Right lung (tissue), 10 donors: ENCODE results near the gene ZBTB43. TPM values are rescaled to one million over a fixed set of nuclear protein-coding genes. Genes with fewer than 3 reads are reported as not detected.
"Not testable (repeated sequence)": the region's sequence is repeated elsewhere in the genome, so short reads cannot be mapped to it uniquely, and the experiment has no call there.

ENCODE experiments used
- DNase-seq, 2 donors: peaks; one replicate each; pipeline ENCODE4 v3.0.0-alpha.2; 2013
- long read RNA-seq, 8 donors: transcript quantifications; one replicate each; lab custom pipeline, GENCODE V29; 2026
- polyA plus RNA-seq, 5 donors: library from polyadenylated mRNA; unstranded; fragments of 120-200 nt; gene quantifications; one replicate each; pipeline versions ENCODE4 v1.2.1 to v1.2.3, GENCODE V29; 2013; ENCODE audit warnings: inconsistent platforms in 1 of 5, low replicate concordance in 1 of 5; ENCODE audit not compliant: insufficient read length in 5 of 5, insufficient read depth in 1 of 5

The ZBTB43 gene, protein sequence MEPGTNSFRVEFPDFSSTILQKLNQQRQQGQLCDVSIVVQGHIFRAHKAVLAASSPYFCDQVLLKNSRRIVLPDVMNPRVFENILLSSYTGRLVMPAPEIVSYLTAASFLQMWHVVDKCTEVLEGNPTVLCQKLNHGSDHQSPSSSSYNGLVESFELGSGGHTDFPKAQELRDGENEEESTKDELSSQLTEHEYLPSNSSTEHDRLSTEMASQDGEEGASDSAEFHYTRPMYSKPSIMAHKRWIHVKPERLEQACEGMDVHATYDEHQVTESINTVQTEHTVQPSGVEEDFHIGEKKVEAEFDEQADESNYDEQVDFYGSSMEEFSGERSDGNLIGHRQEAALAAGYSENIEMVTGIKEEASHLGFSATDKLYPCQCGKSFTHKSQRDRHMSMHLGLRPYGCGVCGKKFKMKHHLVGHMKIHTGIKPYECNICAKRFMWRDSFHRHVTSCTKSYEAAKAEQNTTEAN
- polyA plus RNA-seq: 10 to 100 TPM; 12.8 to 18.0 (median 16.3) TPM
- long read RNA-seq, donor 1, full-length matches to known transcripts: 14 of 14 reads
- long read RNA-seq, donor 1, partial matches to known transcripts: 0 of 14 reads
- long read RNA-seq, donor 1, other reads (novel, unspliced or antisense): 0 of 14 reads
- long read RNA-seq, donor 2, full-length matches to known transcripts: 8 of 8 reads
- long read RNA-seq, donor 2, partial matches to known transcripts: 0 of 8 reads
- long read RNA-seq, donor 2, other reads (novel, unspliced or antisense): 0 of 8 reads
- long read RNA-seq, donor 3, full-length matches to known transcripts: 18 of 18 reads
- long read RNA-seq, donor 3, partial matches to known transcripts: 0 of 18 reads
- long read RNA-seq, donor 3, other reads (novel, unspliced or antisense): 0 of 18 reads
- long read RNA-seq, donor 4, full-length matches to known transcripts: 13 of 13 reads
- long read RNA-seq, donor 4, partial matches to known transcripts: 0 of 13 reads
- long read RNA-seq, donor 4, other reads (novel, unspliced or antisense): 0 of 13 reads
- long read RNA-seq, donor 5, full-length matches to known transcripts: 16 of 16 reads
- long read RNA-seq, donor 5, partial matches to known transcripts: 0 of 16 reads
- long read RNA-seq, donor 5, other reads (novel, unspliced or antisense): 0 of 16 reads
- long read RNA-seq, donor 6, full-length matches to known transcripts: 12 of 12 reads
- long read RNA-seq, donor 6, partial matches to known transcripts: 0 of 12 reads
- long read RNA-seq, donor 6, other reads (novel, unspliced or antisense): 0 of 12 reads
- long read RNA-seq, donor 7, full-length matches to known transcripts: 11 of 11 reads
- long read RNA-seq, donor 7, partial matches to known transcripts: 0 of 11 reads
- long read RNA-seq, donor 7, other reads (novel, unspliced or antisense): 0 of 11 reads
- long read RNA-seq, donor 8, full-length matches to known transcripts: 4 of 4 reads
- long read RNA-seq, donor 8, partial matches to known transcripts: 0 of 4 reads
- long read RNA-seq, donor 8, other reads (novel, unspliced or antisense): 0 of 4 reads

DNA sequence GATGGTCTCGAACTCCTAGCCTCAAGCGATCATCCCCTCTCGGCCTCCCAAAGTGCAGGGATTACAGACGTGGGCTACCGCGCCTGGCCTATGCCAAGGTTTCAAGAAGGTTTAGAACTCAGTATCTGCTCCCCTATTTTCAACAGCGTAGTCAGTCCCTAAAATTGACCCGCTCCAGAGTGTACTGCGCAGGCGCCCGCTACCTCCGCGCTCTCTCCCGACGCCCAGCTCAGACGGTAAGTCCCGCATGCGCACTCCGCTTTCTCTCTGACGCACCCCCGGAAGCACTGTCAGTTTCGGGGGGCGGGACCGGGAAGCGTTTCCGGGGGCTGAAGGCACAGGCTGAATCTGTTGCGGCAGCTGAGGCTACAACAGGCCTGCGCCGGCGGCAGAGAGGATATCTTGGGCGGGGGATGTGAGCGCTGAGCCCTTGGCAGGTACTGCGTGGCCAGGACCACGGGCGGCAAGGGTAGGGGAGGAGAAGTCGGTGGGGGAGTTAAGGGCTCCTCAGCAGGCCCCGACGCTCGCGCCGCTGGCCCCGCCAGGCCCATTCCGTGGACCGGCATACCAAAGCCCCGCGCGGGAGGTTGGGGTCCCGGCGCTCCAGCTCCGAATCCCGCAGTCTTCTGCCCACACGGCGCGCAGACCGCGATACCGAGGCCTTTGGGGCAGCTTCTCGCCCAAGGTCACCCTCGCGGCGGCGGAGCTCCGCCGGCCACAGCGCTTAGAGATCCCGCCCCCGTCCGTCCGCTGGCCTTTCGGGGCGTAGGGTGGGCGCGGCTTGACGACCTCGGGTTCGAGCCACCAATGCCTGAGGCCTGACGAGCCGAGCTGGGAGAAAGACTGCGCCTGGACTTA is at the start of gene ZBTB43:
TSS of gene ZBTB43 (plus strand) at position 345 of the 858 bp plus-strand sequence. CDS start 27,470 bp downstream, outside the sequence.
- peak; percentile 93 to 95 for DNase-seq

DNA sequence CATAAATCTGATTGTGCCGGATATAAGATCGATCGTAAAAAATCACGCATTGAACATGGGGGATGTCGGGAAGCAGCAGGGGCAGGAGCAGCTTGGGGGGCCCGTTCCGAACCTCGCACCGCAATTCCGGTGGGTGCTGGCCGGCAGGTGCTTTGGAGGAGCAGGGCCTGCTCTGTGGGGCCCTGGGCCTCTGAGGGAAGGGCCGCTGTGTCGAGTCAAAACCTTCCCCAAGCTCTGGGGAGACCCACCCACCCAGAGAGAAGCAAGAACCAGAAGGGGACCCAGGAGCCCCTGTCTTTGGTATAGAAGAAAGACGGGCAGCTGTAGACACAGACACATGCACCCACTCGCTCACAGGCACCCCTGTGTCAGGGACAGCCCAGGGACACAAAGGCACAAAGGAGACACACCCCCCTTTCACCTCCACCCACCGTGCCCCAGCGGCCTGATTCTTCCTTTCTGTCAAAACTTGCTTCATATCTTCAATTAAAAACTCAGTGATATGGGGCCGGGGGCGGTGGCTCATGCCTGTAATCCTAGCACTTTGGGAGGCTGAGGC is 49.4 kb upstream of the ZBTB43 start:
- DNase-seq: no peak

- DNase-seq: no peak
These were observed 48.6 kb upstream of the ZBTB43 start for GRCh38 chr9:126756238-126756637.

GRCh38 chr9:126756876-126757415 is 47.9 kb upstream of the ZBTB43 start:
- DNase-seq: no peak

GRCh38 chr9:126758916-126759585 is 45.8 kb upstream of the ZBTB43 start:
- DNase-seq: peak in 1 of 2 donors; percentile 39

GRCh38 chr9:126761274-126761673 is 43.6 kb upstream of the ZBTB43 start:
- DNase-seq: no peak

DNA sequence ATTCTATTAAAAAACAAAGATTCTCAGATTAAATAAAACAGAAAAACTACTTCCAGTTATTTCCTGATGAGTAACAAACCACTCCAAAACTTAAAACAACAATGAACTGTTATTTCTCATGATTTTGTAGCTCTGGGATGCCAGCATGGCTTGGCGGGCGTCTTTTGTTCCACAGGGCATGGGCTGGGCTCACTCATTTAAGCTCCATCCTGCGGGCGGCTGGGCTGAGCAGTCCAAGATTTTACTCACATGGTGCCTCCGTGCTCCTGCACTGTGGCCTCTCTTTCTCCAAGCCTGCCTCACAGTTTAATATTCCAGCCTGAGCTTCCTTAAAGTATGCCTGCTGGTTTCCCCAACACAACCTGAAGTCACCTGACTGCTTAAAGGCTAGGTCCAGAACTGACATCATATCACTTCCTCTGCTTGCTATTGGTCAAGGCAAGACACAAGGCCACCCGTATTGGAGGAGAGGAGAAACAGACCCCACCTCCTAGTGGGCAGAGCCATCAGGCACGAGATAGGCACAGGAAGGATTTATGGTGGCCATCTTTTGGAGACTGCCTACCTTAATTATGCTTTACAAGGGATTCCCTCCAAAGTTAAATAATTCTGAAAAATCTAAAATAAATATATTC is 41.6 kb upstream of the ZBTB43 start:
- no peak for DNase-seq

DNA sequence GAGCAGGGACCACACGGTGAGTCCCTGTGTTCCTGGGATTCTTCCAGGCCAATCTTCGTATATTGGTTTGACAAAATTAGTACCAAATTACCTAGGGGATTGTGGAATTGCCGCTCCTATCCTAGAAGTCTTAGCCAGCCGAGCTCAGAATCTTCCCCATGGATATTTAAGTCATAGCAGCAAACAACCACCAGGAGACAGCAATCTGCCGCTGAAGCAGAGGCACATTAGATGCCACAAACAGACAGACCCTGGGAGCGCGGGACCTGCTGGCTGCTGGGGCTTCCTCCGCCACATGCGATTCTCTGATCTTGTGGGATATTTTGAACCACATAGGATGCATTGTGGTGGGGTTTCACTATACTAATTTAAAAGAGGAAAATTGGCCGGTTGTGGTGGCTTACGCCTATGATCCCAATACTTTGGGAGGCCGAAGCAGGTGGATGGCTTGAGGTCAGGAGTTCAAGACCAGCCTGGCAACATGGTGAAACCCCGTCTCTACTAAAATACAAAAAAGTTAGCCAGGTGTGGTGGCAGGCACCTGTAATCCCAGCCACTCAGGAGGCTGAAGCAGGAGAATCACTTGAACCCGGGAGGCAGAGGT is 31.7 kb upstream of the ZBTB43 start:
- no peak for DNase-seq

DNA sequence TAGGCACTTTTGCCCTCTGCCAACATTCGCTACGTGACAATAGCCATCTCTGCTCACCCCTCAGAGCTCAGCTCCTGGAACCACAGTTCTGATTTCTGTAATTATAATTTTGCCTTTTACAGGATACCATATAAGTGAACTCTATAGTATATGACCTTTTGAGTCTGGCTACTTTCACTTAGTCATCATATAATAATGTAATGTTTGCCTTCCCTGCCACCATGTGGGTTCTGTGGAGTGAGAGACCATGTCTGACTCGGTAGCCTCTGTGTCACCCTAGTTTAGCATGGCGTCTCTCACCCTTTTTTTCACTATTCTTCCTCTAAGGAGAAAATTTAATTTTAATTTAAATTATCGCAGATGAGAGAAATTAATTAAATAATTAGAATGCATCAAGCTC is 28.9 kb upstream of the ZBTB43 start:
- no peak for DNase-seq

GRCh38 chr9:126777733-126778132 is 27.1 kb upstream of the ZBTB43 start:
- DNase-seq: no peak

- DNase-seq: no peak
These were observed 26.7 kb upstream of the ZBTB43 start for GRCh38 chr9:126778141-126778540.

GRCh38 chr9:126778696-126779095 is 26.1 kb upstream of the ZBTB43 start:
- DNase-seq: not testable (repeated sequence)

- DNase-seq: peak; percentile 77 to 82
These were observed 23.4 kb upstream of the ZBTB43 start for GRCh38 chr9:126781186-126782052.

GRCh38 chr9:126782053-126782388 is 22.8 kb upstream of the ZBTB43 start:
- DNase-seq: no peak

DNA sequence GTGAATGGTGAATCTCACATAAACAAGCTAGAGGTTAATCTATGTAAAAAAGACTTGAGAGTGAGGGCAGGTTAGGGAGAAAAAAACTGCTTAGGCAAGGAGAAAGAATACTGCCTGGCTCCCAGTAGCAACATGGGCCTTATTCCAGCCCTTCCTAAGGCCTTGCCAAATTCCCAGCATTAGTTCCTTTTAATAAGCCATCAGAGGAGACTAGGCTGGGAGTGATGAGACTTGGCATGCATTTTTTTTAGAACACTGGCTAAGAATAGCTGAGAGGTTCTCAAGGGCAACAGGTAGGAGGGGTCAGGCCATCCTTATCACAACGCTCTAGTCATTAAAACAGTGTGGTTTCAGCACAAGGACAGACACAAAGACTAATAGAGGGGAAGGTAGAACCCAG is 20.9 kb upstream of the ZBTB43 start:
- peak in 1 of 2 donors; percentile 32 for DNase-seq

GRCh38 chr9:126784401-126784800 is 20.4 kb upstream of the ZBTB43 start:
- DNase-seq: no peak

DNA sequence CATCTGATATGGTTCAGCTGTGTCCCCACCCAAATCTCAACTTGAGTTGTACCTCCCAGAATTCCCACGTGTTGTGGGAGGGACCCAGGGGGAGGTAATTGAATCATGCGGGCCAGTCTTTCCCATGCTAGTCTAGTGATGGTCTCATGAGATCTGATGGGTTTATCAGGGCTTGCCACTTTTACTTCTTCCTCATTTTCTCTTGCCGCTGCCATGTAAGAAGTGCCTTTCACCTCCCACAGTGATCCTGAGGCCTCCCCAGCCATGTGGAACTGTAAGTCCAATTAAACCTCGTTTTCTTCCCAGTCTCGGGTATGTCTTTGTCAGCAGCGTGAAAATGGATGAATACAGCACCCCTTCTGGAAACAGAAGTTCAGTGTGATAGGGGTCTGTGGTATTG is 20.0 kb upstream of the ZBTB43 start:
- not testable (repeated sequence) for DNase-seq
